Measurements from ENCODE around the gene LTB.

The LTB gene

GRCh38 chr6:31622684-31623091 is 40.5 kb upstream of the LTB start:
- Histone ChIP-seq H4K20me1 (peaks cover 38 to 69% (median 62%) of the 10 kb centered on the region in 11 experiments; a peak in 20 of 22 replicates), H3K4me2 (peak overlapping the region; percentile 93 to 100 (median 96)), H3K4me1 (peaks cover 17 to 45% (median 23%) of the 10 kb centered on the region in 10 experiments), H3K9me3 (replicated peaks in 1 of 11) (no peaks in the 10 kb centered on the region), H3K27me3 (no peaks in the 10 kb centered on the region), H3K36me3 (peaks cover 47 to 63% (median 62%) of the 10 kb centered on the region in 11 experiments), H3K27ac (peak overlapping the region in 6 of 11 experiments; percentile 96 to 99 (median 98); a peak in 5 of 22 replicates), H3K4me3 (peak overlapping the region; percentile 89 to 99 (median 96); a peak in 17 of 20 replicates), H3K9ac (peak overlapping the region; percentile 94 to 99 (median 99); a peak in 21 of 22 replicates)
- TF ChIP-seq Cebpa-rat (IDR thresholded peaks at IDR 0.05): no peak

GRCh38 chr6:31621991-31622390 is 39.8 kb upstream of the LTB start:
- no peak for TF ChIP-seq Cebpa-rat (IDR thresholded peaks at IDR 0.05)
- Histone ChIP-seq H3K4me2 (peak overlapping the region; percentile 93 to 100 (median 96)), H3K4me1 (peaks cover 17 to 52% (median 23%) of the 10 kb centered on the region in 10 experiments), H4K20me1 (peaks cover 35 to 62% (median 55%) of the 10 kb centered on the region in 11 experiments; a peak in 20 of 22 replicates), H3K27me3 (no peaks in the 10 kb centered on the region), H3K9ac (peak overlapping the region; percentile 94 to 99 (median 99)), H3K36me3 (peaks cover 40 to 56% (median 55%) of the 10 kb centered on the region in 11 experiments), H3K9me3 (replicated peaks in 1 of 11) (no peaks in the 10 kb centered on the region), H3K4me3 (peak overlapping the region; percentile 89 to 99 (median 96)), H3K27ac (peak overlapping the region in 10 of 11 experiments; percentile 96 to 99 (median 98); a peak in 20 of 22 replicates)

- Histone ChIP-seq H3K9ac (peak overlapping the region; percentile 94 to 99 (median 99)), H3K36me3 (peaks cover 35 to 50% (median 49%) of the 10 kb centered on the region in 11 experiments), H3K4me2 (peak overlapping the region; percentile 93 to 100 (median 96)), H3K4me1 (peaks cover 20 to 57% (median 28%) of the 10 kb centered on the region in 10 experiments), H4K20me1 (peaks cover 32 to 57% (median 50%) of the 10 kb centered on the region in 11 experiments; a peak in 20 of 22 replicates), H3K27ac (peak overlapping the region; percentile 88 to 99 (median 98)), H3K9me3 (replicated peaks in 1 of 11) (no peaks in the 10 kb centered on the region), H3K4me3 (peak overlapping the region; percentile 89 to 99 (median 96)), H3K27me3 (no peaks in the 10 kb centered on the region)
- no peak for TF ChIP-seq Cebpa-rat (IDR thresholded peaks at IDR 0.05)
Measured at GRCh38 chr6:31621320-31621939, 39.2 kb upstream of the LTB start.

GRCh38 chr6:31620586-31621319 is 38.5 kb upstream of the LTB start, which contains the start of gene PRRC2A:
PRRC2A (plus strand) TSS chr6:31620715; CDS start chr6:31622790, 2,075 bp downstream.
- peaks cover 28 to 44% (median 42%) of the 10 kb centered on the region in 11 experiments for H3K36me3 ChIP-seq
- no peaks in the 10 kb centered on the region for H3K27me3 ChIP-seq
- peak within 1 kb of the TSS; percentile 92 to 99 (median 98) for H3K27ac ChIP-seq
- peak within 1 kb of the TSS; percentile 89 to 99 (median 96) for H3K4me3 ChIP-seq
- H3K4me2 ChIP-seq: peak within 1 kb of the TSS; percentile 93 to 100 (median 96)
- H3K9me3 ChIP-seq (replicated peaks in 1 of 11): no peaks in the 10 kb centered on the region
- H3K4me1 ChIP-seq: peaks cover 27 to 64% (median 35%) of the 10 kb centered on the region in 10 experiments
- peak within 1 kb of the TSS; percentile 94 to 99 (median 99) for H3K9ac ChIP-seq
- H4K20me1 ChIP-seq: peaks cover 26 to 50% (median 43%) of the 10 kb centered on the region in 11 experiments; a peak in 20 of 22 replicates
- no peak for TF ChIP-seq Cebpa-rat (IDR thresholded peaks at IDR 0.05)

- H3K36me3 ChIP-seq: peaks cover 20 to 36% (median 35%) of the 10 kb centered on the region in 11 experiments
- TF ChIP-seq Cebpa-rat (IDR thresholded peaks at IDR 0.05): no peak
- H3K27me3 ChIP-seq: no peaks in the 10 kb centered on the region
- peaks cover 35 to 72% (median 42%) of the 10 kb centered on the region in 10 experiments for H3K4me1 ChIP-seq
- H3K9me3 ChIP-seq (replicated peaks in 1 of 11): no peaks in the 10 kb centered on the region
- H3K27ac ChIP-seq: peak overlapping the region; percentile 87 to 99 (median 98)
- peak overlapping the region; percentile 67 to 99 (median 94) for H3K4me3 ChIP-seq
- H4K20me1 ChIP-seq: peaks cover 26 to 42% (median 36%) of the 10 kb centered on the region in 11 experiments; a peak in 20 of 22 replicates
- peak overlapping the region; percentile 58 to 96 (median 75) for H3K4me2 ChIP-seq
- peak overlapping the region; percentile 87 to 99 (median 99) for H3K9ac ChIP-seq
Measured at GRCh38 chr6:31619805-31620585, 37.8 kb upstream of the LTB start.

GRCh38 chr6:31617010-31617409 is 34.8 kb upstream of the LTB start:
- Histone ChIP-seq H3K9me3 (replicated peaks in 1 of 11) (no peaks in the 10 kb centered on the region), H3K4me1 (peaks cover 33 to 72% (median 46%) of the 10 kb centered on the region in 10 experiments)
- no peak for TF ChIP-seq Cebpa-rat (IDR thresholded peaks at IDR 0.05)

GRCh38 chr6:31615748-31616147 is 33.5 kb upstream of the LTB start:
- peak overlapping the region in 9 of 11 experiments; percentile 1 to 82 (median 57); a peak in 18 of 22 replicates for H3K9ac ChIP-seq
- H3K9me3 ChIP-seq (replicated peaks in 1 of 11): no peaks in the 10 kb centered on the region
- TF ChIP-seq Cebpa-rat (IDR thresholded peaks at IDR 0.05): no peak
- peaks cover 0 to 5% (median 0%) of the 10 kb centered on the region in 11 experiments; a peak in 1 of 22 replicates for H3K36me3 ChIP-seq
- peak overlapping the region; percentile 66 to 99 (median 84) for H3K4me2 ChIP-seq
- H3K4me3 ChIP-seq: peak overlapping the region in 6 of 10 experiments; percentile 18 to 62 (median 58); a peak in 11 of 20 replicates
- H3K27me3 ChIP-seq: peaks cover 0 to 4% (median 0%) of the 10 kb centered on the region in 11 experiments; a peak in 2 of 22 replicates
- no peaks in the 10 kb centered on the region; a peak in 2 of 22 replicates for H4K20me1 ChIP-seq
- peaks cover 27 to 74% (median 40%) of the 10 kb centered on the region in 10 experiments for H3K4me1 ChIP-seq
- H3K27ac ChIP-seq: peak overlapping the region in 9 of 11 experiments; percentile 29 to 83 (median 73); a peak in 17 of 22 replicates

More at GRCh38 chr6:31617010-31617409, 34.8 kb upstream of the LTB start:
- Histone ChIP-seq H4K20me1 (peaks cover under 1 to 12% (median 6%) of the 10 kb centered on the region in 11 experiments; a peak in 19 of 22 replicates), H3K27ac (peak overlapping the region in 3 of 11 experiments; percentile 78 to 83 (median 82); a peak in 5 of 22 replicates), H3K36me3 (peaks cover 0 to 6% (median 5%) of the 10 kb centered on the region in 11 experiments; a peak in 10 of 22 replicates), H3K4me2 (peak overlapping the region in 7 of 11 experiments; percentile 74 to 99 (median 95); a peak in 14 of 22 replicates), H3K4me3 (peak overlapping the region in 3 of 10 experiments; percentile 56 to 62 (median 62); a peak in 6 of 20 replicates), H3K9ac (peak overlapping the region in 4 of 11 experiments; percentile 27 to 82 (median 80); a peak in 6 of 22 replicates), H3K27me3 (peaks cover 0 to 4% (median 0%) of the 10 kb centered on the region in 11 experiments; a peak in 2 of 22 replicates)

Data from BLaER1 treated with 17β-estradiol and CSF1 and Interleukin-3, amounts not matched to agents 10 nM and 100 nM (cell line).